ENCODE data around the gene SDK2. TPM values are rescaled to one million over a fixed set of nuclear protein-coding genes. Genes with fewer than 3 reads are reported as not detected.

SDK2 gene
- total RNA-seq, 1 donor from 2014 or later = 3.9 TPM

DNA sequence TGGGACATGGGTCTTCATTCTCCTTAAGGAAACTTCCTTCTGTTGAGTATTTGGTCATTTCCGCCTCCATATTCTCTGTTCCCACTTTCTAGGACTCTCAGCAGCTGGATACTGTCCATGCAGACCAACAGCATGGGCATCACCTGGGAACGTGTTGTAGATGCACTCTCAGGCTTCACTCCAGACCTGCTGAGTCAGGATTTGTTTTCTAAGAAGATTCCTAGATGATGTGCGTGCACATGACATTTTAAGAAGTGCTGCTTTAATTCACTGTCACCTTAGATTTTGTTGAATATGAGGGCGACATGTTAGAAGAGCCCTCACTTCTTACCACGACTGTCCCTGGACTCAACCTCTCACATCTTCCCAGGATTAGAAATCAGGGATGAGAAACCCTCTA lies 10.0 kb upstream of the SDK2 start:
- intact Hi-C loops (cut with micrococcal nuclease) = no loop called here

DNA sequence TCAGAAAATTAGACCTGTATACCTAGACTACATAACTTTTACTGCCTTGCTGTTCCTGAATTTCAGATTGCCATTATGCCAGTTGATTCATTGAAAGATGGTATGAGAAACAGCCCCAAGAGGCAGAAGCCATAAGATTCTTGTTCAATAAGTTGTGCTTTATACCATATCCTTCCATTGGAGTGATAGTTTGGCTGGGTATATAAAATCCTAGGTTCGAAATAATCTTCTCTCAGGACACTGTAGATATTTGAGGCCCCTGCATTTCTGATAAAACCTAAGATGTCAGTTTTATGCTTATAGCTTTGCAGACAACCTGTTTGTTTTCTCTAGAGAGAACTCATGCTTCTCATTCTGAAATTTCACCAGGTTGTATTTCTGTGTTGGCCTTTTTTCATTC lies 9.6 kb upstream of the SDK2 start:
- intact Hi-C loops (cut with micrococcal nuclease) = no loop called here

DNA sequence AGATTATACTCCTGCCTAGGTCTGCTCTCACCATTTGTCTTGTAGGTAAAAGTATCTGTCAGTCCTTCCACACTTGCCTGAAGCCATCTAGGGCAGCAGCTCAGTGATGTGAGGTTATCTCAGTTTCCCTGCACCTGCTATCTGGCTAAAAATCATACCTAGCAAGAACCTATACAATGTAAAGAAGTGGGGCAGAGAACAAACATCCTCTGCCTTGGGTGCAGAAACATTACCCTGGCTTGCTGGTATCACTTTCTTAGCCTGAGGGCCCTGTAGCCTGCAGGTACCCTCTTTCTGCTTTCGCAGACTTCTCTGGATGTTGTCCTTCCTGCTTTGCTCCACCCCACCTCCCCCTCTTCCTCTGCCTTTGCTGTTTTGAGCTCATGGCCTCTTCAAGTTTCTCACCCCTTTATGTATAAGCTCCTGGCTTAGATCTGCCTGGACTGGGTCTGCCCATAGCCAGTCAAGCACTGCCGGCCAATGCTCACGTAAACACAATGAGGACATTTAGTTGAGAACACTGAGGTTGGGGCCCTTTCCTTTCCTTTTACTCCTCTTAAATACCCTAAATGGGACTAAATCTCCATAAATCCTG lies 8.7 kb upstream of the SDK2 start:
- intact Hi-C loops (cut with micrococcal nuclease) = no loop called here

DNA sequence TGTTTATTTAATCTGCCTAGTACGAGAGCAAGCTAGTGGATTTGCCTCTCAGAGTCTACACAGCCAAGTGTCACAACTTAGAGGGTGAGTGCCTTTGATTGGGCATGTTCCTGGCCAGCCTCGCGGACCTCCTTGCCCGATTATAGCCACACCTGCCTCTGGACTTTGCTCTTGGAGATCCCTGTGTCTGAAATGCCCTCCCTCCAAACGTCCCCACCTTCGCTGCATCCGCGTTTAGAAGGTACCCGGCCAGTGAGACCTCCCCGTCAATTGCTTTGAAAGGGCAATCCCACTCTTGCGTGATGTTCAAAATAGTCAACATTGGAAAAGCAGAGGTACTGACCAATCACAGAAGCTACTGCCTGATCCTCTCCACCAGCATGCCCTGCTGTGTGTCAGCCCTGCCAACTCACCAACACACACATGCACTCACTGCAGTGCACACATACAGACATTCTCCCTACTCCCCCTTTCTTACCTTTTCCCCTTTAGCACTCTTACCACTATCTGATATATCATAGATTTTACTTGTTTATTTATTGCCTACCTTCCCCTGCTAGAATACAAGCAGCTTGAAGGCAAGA lies 6.5 kb upstream of the SDK2 start:
- intact Hi-C loops (cut with micrococcal nuclease) = no loop called here

DNA sequence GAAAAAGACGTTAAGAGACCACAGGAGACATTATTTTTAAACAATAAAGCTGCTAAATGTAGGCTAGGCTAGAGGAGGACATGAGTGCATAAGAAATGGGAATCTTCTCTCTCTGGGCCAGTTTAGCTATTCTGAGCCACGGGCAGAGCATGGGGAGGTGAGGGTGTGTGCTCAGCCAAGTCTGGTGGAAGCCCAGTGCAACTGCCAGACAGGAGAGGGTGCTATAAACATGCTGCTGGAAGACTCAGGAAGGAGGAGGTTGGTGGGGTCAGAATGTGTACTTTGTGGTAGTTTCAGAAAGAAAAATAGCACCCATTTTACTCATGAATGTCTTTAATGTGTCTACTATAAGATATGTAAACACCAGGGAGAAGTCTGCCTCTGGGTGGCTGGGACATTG lies 5.9 kb upstream of the SDK2 start:
- intact Hi-C loops (cut with micrococcal nuclease) = no loop called here

DNA sequence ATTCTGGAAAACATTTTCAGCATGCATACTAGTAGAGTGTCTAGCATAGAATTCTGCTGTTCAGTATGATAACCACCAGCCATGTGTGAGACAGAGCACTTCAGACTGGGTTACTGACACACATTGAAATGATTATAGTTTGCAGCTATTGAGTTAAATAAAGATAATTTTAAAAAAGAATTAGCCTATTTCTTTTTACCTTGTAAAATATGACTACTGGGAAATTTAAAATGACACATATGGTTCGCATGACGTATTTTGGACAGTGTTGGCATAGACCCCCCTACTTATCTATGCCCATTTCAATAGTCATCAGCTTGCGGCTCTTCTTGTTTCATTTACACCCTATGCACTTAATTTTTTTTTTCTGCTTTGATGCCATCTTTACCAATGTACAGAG lies 4.7 kb upstream of the SDK2 start:
- intact Hi-C loops (cut with micrococcal nuclease) = no loop called here

DNA sequence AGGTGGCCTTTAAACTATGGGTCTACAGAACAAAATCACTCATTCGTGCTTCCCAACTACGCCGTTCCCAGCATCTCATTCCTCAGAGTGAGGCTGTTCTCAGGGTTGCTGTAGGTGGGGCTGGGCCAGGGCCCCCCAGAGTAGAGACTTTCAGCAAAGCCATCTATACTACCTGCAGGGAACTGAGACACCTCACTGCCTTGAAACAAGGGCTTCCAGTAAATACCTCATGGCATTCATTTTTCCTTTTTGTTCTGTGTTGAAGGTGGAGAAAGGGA lies 4.2 kb upstream of the SDK2 start:
- intact Hi-C loops (cut with micrococcal nuclease) = no loop called here

DNA sequence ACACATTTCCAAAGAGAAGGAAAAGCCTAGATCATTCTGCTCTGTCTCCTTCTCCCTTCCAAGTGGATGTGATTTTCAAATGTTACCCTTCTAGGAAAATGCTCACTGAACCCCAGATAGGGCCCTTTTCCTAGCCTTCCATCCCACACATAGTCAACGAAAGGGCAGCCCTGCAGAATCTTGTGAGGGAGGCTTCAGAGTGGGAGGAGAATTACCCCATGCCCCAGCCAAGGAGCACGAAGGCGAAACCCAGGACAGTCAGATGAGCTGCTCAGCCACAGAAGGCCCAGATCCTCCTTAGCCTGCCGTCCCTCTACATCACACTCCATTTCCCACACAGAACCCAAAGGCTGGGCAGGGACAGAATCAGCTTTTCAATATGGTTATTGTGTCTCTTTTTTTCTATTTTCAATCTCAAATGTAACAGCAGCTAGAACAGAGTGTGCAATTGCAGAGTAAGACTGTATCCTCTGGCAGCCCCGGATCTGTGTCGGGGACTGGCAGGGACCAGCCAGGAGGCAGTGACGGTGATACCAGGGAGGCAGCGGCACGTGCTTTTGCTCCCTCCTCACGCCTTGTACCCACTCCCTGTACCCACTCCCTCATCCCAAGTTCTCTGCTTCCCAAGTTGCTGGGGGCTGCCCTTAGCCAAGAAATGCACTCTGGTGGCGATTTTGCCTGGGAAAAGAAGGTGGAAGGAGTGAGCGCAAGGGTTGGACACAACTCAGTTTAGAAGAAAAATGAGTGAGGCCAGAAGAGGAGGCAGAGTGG lies 3.7 kb upstream of the SDK2 start:
- intact Hi-C loops (cut with micrococcal nuclease) = no loop called here

DNA sequence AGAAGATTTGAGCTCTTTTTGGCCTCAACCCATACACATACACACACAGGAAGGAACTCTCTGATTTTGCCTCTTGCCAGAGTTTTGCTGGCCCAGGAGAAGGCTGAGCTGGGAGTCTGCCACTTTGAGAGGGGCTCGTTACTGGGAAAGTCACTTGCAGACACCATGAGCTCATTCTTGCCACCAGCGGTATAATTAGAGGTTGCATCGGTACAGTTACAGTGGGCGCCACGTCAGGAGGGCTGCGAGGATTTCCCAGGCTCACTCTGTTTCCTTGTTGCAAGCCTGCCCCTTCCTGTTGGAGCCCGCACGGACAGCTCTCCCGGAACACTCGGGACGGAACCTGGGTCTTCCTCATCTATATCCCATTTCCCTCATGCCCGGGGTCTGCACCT lies 3.1 kb upstream of the SDK2 start:
- intact Hi-C loops (cut with micrococcal nuclease) = no loop called here

DNA sequence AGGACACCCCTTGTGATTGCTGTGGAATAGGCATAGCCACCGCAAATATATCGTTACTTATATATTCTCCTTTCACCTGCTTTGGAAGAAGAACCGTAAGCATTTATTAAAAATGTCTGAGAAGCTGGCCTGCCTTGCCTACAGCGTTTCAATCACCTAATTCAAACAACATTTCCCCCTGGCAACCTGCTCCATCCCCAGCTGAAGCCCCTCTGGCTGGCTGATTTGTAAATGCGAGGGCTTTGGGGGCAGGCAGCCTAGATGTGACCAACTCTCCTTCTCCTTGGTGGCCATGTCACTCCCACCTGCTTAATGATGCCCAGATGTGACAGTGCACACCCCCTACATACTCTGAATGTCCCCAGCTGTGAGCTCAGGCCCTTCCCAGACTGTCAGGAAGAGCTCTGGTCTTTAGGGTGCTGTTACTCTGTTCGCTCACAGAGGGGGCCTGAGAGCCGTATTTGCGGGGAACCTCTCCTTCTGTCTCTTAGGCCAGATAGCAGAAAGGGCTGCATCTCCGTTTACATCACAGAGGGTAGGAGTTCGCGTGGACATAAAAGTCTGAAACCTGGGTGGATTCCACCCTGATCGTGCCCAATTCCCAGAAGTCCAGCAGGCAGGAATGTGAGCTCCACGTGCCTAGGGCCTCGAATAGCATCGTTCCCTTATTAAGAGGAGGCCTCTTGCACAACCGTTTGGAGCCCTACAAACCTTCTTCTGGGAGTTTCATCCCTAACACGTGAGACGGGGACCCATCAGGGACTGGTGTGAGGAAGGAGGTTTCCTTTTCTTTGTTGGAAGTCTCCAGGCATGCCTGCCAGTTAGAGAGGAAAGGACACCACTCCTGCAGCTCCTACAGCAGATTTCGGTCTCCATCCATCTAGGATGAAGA lies 2.4 kb upstream of the SDK2 start:
- intact Hi-C loops (cut with micrococcal nuclease) = loop anchor here (1.0 kb wide), 1 partner anchor 217 kb away; no protein-coding TSS in a partner anchor

DNA sequence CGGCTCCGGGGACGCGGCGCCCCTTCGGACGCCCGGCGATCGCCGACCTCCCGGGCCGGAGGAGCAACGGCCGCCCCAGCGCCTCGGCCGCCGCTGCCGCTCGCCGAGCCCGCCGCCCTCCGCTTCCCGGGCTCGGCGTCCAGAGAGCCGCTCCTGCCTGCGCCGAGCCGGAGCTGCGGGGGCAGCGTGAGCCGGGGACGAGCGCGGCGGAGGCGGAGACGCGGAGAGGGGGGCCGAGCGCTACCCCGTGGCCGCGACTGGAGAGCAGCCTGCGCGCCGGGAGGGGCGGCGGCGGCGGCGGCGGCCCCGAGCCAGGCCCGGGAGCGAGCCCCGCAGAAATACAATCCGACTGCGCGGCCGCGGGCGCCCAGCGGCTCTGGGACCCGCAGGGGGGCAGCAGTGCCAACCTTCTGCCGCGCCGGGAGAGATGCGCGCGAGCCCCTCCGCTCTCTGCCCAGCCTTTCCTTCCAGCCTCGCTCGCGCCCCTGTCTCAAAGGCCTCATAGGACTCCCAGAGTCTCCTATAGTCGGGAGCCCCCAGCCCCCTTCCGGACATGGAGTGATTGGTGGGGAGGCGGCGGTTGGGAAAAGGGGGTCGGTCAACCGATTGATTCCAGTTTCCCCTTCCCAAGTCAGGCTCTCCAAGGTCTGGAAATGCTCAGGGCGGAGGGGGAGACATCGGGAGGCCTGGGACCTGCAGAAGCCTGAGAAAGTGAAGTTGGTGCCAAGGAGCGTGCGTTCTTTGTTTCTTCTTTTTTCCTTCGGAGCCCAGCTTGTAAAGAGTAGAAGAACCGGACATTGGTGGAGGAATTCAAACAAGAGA lies 1.0 kb upstream of the SDK2 start:
- intact Hi-C loops (cut with micrococcal nuclease) = no loop called here

DNA sequence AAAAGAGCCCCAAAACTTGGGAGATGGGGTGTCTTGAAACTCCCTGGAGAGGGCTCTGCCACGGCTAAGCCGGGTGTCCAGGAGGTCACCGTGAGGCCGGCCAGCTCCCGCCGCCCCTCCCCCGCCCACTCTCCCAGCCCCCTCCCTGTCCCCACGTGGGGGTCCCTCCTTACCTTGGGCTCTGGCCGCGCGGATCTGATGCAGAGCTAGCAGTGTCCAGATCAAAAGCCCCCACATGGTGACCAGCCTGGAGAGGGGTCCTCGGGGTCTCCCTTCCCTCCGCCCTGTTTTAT lies 447 bp downstream of the SDK2 start:
- intact Hi-C loops (cut with micrococcal nuclease) = loop anchor here (2.0 kb wide), 3 partner anchors 23 to 67 kb away; no protein-coding TSS in a partner anchor

DNA sequence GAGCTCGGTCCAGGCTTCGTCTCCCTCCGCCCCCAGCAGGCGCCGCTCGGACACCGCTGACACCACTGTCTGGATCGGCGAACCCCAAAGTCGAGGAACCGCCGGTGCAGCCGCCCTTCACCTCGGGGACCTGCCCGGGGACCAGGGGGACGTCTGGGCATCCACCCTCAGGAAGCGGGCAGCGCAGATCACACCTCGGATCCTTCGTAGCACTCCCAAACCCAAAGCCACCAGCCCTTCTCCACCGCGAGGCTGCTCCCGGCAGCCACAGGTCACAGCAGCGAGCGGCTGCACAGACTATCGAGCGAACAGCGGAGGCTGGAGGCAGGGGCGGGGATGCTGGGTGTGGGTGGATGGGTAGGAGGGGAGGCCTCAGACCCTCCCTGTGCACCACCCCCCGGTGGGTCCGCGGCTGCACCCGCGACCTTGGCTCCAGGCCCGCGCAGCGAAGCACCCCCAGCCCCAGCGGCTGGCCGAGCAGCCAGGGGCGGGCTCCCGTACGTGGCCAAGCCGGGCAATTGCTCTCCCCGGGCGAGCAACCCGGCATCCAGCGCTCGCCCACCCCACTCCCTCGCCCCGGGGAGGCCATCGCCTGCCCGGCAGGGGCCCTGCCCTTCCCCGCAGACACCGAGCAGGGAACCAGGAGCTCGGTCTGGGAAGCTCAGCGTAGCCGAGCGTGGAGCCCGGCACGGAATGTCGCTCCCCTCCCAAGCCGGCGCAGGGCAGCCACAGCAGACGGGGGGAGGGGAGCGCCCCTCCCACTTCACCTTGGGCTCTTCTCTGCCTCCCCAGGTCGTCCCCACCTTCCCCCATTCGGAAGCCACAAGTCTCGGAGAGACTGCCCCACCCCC lies 1.0 kb downstream of the SDK2 start:
- intact Hi-C loops (cut with micrococcal nuclease) = loop anchor here (2.0 kb wide), 3 partner anchors 24 to 68 kb away; no protein-coding TSS in a partner anchor

DNA sequence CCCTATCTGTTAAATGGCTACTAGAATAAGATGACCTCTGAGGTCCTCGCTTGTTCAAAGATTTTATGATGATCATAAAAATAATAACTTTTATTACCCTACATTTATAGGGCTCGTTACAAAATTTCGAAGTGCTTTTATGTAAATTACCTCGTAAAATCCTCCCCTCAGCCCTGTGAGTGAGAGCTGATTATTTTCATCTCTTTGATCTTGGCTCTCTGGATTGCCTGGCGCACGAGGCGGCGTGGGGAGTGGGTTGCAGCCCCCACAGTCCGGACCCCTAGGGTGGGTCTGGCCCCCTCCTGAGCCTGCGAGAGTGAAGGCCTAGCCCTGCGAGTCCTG lies 1.6 kb downstream of the SDK2 start:
- intact Hi-C loops (cut with micrococcal nuclease) = loop anchor here (2.0 kb wide), 3 partner anchors 24 to 68 kb away; no protein-coding TSS in a partner anchor

DNA sequence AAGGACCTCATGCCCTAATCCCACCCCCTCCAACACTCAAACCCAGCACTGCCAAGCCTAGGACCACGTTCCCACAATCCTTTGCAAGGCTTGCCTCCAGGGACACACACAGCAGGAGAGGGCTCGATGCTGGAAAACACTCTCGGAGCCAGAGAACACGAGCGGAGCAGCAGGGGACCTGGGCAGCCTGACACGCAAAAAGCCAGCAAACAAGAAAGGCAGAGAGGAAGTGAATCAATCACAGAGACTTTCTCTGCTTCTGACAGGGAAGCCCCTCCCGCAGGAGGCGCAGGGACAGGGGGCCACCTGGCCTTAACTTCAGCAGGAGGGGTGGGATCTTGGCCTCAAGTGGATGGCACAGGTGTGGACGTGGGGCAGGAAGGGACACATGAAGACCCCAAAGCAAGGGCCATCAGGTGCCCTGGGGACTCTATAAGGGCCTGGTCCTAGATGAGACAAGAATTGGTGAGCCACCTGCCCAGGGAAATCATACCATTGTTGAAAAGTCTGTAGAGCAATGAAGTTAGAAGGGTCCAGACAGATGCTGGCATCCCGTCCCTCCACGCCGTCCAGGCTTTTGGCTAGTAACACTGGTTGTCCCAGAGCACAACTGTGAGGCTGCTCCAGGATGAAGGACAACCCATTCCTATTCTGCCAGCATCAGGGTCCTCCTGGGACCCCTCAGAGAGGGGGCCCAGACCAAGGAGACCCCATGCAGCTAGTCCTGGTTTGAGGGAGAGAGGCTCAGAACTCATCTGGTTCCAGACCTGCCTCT lies 2.2 kb downstream of the SDK2 start:
- intact Hi-C loops (cut with micrococcal nuclease) = loop anchor here (2.0 kb wide), 3 partner anchors 25 to 69 kb away; no protein-coding TSS in a partner anchor

DNA sequence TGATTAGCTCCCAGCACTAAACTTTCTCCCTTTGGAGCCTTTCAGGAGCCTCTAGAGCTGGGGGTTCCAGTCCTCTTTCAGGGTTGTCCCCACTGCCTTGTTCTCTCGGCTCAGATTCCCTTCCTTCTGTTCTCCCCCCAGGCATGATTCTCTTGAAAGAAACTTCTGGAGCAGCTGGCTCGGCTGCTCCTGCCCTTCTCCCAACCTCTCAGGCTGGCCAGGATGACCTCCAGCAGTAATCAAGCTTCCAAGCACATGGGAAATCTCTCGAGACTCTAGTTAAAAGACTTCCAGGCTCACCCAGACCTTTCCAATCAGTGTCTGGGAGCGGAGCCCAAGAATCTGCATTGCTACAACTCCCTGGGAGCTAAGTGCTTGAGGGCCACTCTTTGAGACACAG lies 3.6 kb downstream of the SDK2 start:
- intact Hi-C loops (cut with micrococcal nuclease) = no loop called here

DNA sequence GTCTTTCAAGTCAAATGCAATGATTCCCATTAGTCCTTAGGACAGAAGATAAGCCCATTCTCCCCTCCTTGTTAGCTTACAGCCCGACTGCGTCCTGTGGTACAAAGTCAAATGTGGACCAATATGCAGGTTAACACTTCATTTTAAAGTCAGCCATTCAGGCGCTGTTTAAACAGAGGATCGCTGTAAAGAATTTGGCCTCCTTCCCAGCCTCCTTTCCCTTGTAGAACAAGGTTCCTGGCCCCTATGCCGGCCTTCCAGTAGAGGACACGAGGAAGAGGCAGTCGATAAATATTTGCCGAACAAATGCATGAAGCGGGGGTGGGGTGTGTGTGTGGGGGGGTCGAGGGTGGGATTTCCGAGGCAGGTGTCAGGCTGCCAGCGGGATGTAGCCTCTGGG lies 4.3 kb downstream of the SDK2 start:
- intact Hi-C loops (cut with micrococcal nuclease) = no loop called here

DNA sequence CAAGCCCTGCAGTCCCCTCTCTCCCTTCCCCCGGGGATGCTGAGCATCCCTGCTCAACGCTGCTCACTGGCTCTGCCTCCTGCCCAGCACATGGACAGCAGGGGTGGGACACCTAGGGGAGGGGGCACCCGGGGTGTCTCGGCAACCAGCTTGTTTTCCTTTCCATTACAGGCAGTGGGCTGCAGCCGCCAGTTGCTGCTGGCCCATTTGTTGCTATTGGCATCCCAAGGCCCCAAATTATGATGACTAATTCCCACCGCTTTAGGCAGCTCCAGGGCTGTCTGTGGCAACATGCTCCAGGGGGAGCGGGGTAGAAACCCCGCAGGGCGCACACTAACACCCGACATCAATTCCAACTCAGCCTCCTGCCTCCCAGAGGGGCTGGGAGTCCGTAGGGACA lies 4.9 kb downstream of the SDK2 start:
- intact Hi-C loops (cut with micrococcal nuclease) = no loop called here

DNA sequence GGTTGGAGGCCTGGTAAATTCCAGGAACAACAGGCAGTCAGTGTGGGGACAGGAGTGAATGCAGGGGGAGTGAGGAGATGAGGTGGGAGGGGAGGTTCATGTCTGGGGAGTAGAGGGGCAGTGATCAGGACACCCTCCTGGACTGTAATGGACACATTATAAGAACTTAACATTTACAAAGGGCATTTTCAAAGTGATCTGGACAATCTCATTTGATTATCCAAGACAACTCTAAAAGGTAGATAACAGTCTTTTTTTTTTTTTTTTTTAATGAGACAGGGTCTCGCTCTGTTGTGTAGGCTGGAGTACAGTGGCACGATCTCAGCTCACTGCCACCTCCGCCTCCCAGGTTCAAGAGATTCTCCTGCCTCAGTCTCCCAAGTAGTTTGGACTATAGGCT lies 5.7 kb downstream of the SDK2 start:
- intact Hi-C loops (cut with micrococcal nuclease) = no loop called here

DNA sequence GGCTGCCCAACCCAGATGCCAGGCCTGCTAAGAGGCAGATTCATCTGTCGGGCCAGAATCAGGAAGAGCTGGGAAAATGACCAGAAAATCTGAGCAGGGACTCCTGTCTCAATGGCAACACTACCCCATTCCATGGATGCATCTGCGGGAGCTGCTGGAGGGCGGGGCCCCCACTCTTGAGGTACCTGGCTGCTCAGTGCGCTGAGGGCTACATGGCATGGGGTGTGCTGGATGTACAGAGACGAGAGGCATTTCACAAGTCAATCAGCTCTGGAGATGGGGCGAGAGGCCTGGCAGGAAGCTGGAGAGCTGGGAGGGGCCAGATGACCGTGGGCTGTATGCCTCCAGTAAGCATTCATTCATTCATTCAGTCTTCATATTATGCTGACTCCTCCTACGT lies 6.4 kb downstream of the SDK2 start:
- intact Hi-C loops (cut with micrococcal nuclease) = no loop called here
